GM19372 (cell line): ENCODE measurements around the gene ADGRD1.
"Not testable (repeated sequence)": the region's sequence is repeated elsewhere in the genome, so short reads cannot be mapped to it uniquely, and the experiment has no call there.

Source experiments
- ATAC-seq: cut with Tn5 transposase; IDR thresholded peaks from one replicate; pipeline ENCODE4 v1.9.1; 2021; ENCODE audit warnings: mild to moderate bottlenecking, low read depth, moderate library complexity; ENCODE audit not compliant: unreplicated experiment

Gene ADGRD1

DNA sequence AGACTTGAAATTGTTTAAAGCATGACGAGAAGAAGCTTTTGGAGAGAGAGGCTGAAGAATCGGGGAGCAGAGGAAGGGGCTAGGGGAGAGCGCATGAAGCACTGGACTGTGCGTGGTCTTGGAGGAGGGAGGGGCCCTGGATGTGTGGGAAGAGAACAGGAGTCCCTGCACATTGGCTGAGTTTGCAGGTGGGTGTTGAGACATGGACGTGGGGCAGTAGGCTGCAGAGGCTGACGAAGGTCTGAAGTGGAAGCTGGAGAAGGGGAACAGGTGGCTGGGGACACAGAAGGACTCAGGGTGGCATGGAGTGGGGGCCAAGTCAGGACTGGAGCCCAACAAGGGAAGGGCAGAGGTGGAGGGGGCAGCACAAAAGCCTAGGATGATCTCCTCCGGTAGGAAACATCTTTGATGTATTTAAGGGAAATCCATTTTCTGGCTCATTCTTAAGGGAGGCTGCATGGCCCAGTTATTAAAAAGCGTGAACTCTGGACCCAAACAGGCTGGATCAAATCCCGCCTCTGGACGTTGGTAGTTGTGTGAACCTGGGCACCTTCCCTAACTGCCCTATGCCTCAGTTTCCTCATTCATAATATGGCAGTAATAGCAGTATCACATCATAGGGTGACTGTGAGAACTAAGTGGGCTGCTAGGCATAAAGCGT, 29.0 kb downstream of the ADGRD1 start:
- no peak for ATAC-seq

DNA sequence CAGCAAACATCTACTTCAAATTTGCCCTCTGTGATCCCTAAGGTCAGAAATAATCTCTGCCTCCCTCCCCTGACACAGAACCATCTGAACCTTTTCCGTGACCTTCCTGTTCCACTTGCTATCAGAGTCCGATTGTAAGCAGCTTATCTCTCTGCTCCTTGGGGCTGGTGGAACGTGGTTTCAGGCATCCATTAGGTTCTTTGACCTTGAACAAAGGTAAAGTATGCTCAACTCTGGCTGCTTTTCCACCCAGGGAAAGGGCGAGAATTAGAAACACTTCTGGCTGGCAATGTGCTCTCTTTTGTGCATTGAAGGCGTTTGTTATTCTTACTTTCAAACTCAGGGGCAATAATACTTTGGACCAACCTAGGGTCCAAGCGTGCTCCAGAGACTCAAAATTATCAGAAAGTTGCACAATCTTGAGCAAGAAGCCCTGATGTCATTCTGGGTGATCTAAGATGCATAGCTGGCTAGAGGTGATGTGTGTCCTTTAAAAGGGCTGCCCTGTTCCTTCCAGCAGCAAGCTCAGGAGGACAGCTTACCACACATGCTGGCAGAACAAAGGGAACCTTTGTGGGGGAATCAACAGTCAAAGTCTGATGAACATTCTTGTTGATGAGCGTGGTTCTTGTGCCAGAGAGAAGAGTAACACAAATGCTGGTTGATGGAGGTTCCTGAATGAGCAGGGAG, 29.8 kb downstream of the ADGRD1 start:
- no peak for ATAC-seq

DNA sequence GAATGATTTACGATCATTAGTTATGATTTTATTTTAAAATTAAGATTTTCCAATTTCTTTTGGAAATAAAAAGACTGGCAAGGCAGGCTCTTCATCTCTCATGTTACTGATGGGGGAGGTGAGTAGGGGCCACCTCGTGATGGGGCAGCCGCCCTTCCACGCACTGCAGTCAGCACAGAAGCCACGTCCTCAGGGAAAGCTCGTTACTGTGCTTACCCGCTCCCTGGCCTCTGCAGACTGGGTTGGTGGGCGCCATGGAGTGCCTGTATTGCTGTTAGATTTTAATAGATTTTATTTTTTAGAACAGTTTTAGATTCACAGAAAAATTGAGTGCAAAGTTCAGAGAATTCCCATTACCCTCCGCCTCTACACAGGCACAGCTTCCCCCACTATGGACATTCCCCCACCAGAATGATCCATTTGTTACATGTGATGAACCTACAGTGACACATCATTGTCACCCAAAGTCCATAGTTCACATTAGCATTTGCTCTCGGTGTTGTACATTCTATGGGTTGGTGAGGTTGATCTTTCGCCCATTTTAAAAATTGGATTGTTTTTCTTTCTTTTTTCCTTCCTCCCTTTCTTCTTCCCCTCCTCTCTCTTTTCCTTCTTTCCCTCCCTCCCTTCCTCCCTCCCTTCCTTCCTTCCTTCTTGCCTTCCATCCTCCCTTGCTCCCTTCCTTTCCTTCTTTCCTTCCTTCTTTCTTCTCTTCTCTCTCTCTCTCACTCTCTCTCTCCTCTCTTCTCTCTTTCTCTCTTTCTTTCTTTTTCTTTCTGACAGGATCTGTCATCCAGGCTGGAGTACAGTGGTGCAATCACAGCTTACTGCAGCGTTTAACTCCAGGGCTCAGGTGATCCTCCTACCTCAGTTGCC, 30.7 kb downstream of the ADGRD1 start:
- ATAC-seq, result no peak

DNA sequence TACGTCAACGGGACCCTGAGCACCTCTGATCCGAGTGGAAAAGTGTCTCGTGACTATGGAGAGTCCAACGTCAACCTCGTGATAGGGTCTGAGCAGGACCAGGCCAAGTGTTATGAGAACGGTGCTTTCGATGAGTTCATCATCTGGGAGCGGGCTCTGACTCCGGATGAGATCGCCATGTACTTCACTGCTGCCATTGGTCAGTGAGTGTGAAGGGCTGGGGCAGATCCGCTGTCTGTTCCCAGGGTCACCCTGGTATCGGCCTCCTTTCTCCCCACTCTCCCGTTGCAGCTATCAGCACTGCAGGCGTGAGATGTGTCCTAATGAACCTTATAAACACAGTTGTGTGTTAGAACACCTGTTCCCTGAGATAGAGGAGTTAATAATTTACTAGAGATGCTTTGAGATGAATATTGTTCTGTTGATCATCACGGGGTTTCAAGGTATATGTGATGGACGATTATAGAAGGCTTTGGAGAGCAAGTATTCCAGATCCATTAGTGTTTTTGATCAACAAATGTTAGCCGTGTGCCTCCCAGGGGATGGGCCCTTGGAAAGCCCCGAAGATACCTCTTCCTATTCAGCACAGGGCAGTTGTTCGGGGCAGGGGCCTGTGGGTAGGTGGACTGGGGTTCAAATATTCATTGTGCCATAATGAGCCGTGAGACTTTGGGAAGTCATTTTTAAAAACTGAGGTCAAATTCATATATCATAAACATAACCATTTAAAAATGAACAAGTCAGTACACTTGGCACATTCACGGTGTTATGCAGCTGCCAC, 33.6 kb downstream of the ADGRD1 start:
- ATAC-seq, result no peak

DNA sequence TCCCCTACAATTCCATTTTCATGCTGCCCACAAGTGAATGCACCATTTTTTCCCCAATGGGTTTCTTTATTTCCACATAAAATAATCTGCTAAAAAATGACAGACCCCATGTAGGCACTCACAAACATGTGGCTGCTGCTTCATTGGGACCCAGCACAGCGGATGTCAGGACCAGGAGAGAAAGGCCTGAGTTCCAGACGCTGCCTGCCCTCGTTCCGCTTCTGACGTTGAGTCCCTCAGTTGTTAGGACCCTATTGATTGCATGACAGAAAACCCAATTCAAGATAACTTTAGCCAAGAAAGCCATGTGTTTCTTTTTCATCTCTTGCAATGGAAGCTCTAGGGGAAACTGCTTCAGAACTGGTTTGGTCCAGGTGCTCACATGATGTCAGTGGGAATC, 34.6 kb downstream of the ADGRD1 start:
- ATAC-seq, result no peak

DNA sequence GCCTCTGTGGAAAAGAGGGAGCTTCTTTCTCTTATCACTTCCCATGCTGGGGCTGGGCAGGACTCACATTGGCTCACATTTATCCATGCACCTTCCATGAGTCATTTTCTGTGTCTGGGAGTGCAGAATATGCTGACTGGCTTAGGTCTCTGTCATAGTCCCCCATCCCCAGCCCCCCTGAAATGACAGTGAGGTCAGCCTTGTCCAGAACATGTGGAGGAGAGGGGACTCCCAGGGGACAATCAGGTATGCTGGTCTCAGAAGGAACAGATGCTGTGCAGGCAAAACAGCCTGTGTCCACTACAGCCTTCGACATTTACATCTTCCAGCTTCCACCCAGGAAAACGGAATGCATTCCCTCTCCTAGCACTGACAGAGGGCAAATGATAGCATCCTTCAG, 35.0 kb downstream of the ADGRD1 start:
- ATAC-seq, result no peak

DNA sequence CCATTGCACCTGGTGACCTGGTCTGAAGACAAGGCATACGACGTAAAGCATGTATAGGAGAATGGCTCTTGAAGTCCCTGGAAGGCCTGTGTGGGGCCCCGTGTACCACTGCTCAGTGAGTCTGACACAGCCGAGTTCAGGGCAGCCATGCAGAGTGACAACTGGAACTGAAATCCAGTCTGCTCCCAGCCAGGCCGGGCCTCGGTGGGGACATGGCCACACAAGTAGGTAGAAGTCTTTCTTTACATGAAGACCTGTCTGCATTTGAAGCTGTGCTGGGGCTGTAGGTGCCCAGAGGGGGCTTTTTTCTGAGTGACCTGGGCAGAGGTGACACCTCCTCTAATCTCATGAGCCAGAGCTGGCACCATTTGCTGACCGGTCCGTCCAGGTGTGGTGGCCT, 35.7 kb downstream of the ADGRD1 start:
- ATAC-seq, result no peak

DNA sequence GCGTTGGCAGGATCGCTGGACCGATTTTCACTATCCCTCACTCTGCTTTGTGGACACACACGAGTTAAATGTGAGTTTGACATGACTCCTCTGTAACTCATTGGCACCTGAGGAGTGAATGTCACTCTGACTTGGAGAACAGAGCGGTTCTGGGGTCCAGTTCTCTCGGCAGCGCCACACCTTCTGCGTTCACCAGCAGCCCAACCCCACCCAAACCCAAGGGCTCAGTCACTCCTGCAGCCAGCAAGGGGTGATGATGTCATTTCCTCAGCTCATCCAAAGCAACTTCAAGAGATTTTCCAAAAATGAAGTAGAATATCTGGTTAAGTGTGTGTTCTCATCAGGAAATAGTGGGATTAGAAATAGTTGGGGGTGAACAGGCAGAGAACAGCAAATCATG, 36.3 kb downstream of the ADGRD1 start:
- ATAC-seq, result no peak

DNA sequence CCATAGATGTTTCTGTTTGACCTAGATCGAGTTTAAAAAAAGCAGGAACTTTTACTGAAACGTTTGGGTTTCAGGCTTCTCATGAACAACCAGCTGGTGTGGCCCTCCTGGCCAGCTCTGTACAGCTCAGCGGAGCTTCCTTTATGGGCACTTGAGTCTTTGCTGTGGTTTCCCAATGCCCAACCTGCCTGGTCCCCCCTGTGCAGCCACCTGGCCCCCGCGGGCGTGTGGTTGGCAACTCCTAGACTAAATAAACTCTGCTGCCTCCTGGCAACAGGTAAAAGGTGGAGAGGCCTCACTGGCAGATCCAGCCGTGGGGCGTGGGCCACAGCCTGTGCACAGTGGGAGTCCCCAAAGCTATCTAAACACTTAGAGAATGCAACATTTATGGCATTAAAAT, 38.7 kb downstream of the ADGRD1 start:
- no peak for ATAC-seq

DNA sequence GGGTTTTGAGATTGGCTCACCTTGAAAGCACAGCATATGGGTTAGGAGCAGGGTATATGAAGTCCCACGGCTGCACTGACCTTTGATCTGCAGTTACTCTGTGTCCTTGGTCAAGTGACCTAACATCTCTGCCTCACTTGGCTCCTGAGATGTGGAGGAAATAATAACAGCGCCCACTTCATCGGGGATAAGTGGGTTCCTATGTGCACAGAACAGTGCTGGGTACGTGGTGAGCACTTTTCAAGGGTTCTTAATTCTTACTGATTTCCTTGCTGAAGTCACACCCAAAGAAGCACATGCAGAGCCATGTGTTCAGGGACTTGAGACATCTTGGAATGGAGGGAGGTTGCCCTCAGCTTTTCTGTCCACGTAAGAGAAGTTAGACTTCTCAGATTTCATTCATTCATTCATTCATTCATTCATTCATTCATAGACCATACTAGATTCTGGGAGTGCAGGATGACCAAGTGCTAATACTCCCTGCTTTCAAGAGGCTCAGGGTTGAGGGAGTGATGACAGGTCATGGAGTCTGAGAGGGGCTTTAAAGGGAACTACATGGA, 39.4 kb downstream of the ADGRD1 start:
- no peak for ATAC-seq

DNA sequence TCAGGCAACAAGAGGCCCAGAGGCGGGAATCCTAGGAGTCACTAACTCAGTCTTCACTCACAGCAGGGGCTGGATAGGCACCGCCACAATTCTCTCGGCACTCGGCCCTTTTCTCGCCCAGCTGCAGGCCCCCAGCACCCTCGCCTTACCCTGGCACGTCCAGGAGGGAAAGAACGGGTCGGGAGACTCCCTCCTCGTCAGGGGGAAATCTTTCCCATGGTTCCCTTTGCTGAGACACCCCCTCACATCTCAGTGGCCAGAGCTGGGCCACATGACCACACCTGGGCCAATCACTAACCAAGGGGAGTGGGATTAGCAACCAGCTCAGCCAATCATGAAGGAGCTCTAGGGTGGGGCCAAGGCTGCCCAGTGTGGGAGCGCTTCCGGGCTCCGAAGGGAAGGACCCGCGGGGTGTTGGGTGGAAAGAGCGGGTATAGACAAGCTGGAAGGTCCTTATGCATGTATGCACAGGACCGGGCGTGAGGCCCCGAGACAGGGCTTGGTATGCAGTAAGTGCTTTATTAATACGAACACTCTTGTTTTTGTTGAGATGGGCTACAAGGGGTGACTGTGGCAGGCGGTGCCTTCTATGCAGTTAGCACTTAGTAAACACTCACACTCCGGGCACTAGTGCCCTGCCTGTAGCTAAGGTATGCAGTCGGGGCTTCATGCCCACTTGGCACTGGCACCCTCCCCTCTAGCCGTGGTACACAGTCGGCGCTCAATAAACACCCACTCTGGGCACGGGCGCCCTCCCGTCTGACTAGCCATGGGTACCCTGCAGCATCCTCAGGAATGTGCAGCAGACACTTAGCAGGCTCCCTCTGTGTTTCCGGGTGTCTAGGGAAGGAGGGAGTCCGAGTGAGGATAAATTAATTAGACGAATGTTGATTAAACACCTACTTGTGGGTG, 40.3 kb downstream of the ADGRD1 start:
- ATAC-seq, result no peak

DNA sequence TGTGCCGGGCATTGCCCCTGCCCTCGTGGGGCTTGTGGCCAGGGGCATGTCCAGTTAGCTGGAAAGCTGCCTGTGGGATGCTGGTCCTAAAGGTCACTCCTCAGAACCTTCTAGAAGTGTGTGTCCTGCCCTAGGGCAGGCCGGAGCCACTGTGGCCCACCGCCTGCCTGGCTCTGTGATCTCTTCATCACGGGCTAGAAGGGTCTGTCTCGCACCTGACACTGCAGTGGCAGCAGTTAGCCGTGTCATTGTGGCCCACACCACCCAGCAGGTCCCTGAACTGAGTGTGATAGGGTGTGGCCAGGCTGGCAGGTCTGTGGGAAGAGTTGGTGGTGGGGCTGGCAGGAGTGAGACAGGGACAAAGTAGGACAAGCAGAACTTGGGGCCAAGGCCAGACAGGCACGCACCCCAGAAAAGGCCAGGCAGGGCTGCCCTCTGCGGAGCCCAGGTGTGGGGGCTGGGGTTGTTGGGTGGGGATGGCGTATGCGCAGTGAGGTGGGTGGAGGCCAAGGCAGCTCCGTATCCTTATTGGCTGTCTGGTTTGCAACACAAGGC, 41.2 kb downstream of the ADGRD1 start:
- no peak for ATAC-seq

DNA sequence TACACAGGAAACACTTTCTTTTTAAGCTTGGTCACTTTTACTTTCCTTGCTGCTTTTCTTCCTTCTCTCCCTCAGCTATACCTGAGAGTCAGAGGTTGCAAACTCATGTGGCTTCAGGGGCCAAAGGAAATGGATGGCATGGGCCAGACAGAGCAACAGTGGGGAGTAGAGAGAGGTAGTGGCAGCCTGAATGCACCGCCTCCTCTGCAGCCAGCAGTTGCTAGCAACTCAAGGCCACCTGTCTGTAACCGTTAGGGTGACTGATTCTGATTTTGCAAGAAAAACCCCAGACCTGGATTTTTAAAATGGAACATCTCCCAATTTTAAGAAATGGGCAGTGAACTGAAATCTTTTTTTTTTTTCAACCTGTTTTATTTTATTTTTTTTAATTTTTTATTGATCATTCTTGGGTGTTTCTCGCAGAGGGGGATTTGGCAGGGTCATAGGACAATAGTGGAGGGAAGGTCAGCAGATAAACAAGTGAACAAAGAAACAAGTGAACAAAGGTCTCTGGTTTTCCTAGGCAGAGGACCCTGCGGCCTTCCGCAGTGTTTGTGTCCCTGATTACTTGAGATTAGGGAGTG, 41.8 kb downstream of the ADGRD1 start:
- not testable (repeated sequence) for ATAC-seq

DNA sequence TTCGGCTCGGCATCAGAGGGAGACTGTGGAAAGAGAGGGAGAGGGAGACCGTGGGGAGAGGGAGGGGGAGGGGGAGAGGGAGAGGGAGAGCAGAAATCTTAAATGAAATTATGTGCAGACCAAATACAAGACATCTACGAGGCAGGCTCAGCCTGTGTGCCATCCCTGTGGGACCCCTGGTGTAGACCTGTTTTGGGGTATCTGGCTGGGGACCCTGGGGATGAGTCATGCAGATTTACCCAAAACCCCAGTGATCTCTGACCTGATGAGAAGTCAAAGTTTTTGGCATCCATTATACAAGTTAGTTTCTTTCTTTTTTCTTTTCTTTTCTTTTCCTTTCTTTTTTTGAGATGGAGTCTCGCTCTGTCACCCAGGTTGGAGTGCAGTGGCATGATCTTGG, 44.4 kb downstream of the ADGRD1 start:
- no peak for ATAC-seq

DNA sequence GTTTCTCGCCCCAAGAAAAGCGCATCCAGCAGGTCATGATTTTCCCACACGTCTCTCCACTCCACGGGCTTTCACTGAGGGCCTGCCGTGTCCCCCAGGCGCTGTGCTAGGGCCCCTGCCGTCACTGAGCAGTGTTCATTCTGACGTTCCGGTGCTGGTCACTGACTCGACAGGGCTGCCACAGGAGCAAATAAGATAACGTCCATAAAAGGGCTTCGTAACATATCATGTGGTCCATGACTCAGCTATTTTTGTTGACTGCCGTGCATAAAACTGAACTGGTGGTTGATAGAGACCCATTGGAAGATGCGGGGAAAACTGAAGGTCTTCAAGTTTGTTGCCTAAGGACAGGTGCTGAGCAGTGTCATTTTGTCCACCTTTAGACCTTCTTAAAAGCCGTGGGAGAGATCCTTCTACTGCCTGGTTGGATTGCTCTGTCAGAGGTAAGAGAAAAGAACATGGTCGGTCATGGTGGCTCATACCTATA, 46.3 kb downstream of the ADGRD1 start:
- no peak for ATAC-seq

DNA sequence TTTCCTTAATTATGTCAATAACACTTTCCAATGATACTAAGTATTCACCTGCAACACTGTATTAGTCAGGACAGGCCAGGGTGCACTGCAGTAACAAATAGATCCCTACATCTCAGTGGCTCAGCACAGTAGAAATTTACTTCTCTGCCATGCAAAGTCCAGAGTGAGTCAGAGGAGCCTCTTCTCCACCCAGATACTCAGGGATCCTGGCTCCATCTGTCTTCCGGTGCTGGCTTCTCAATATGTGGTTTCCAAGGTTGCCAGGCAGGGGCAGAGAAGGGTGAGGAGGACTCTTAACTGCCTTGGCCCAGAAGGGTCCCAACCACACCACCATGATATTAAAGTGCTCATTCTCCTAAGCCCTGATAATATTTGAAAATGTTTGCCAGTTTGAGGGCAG, 47.8 kb downstream of the ADGRD1 start:
- ATAC-seq, result no peak

DNA sequence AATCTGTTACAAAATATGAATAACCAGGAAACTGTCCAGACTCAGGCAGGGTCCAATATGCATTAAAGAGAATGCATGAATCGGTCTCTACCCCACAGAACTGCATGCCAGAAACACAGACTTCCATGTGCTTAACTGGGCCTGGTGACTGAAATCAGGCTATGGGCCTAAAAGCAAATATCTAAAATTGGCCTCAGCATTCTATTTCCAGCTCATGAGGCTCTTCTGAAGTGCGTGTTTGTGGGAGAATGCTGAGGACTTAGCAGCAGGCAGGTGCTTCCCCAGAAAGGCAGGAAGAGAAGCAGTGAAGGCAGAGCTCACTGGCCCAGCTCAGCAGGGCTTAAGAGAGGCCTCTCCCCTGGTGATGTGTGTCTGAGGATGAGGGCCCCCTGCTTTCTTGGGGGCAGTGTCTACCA, 48.5 kb downstream of the ADGRD1 start:
- ATAC-seq, result no peak

DNA sequence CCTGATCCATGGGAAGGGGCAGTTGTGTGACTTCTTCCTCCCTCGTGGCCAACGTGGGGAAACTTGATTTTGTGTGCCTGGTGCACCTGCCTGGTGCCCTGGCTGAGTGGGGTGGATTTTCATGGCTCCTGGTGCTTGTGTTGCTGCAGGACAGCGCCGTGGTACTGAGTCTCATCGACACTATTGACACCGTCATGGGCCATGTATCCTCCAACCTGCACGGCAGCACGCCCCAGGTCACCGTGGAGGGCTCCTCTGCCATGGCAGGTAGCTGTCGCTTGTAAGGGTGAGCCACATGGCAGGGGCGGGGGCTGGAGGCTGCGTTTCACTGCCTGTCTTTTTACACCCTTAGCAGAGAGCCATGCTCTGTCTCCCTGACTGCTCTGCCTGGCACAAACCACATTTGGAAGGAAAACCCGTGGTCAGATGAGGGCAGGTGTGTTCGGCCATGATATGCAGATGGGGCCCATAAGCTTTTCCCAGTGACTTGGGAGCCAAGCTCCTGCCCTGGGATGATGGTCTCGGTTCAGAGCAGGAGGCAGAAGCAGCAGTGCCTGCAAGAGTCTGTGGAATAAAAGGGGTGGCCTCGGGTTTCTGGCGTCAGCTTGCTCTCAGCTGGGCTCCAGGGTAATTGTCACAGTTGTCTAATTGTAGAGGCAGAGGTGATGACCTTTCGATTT, 49.5 kb downstream of the ADGRD1 start:
- ATAC-seq, result no peak
